ENCODE results near the gene TPI1.

GRCh38 chr12:6849976-6850560 is 17.3 kb upstream of the TPI1 start:
- TF ChIP-seq CTCF (IDR thresholded peaks at IDR 0.05 in 8 of 11, conservative IDR thresholded peaks at IDR 0.05 in 3 of 11) (no peak), POLR2AphosphoS5 (IDR thresholded peaks at IDR 0.05) (no peak)
